Panc1 (cell line): ENCODE measurements around the gene DOCK1.

Experiments used
- CTCF ChIP-seq: fragments of 450-650 bp; IDR thresholded peaks from 2 replicates; pipeline ENCODE4 v1.5.1; 2017; ENCODE audit warnings: mild to moderate bottlenecking
- POLR2AphosphoS5 ChIP-seq: IDR thresholded peaks from 2 replicates; pipeline ENCODE4 v1.6.1; 2012; ENCODE audit warnings: mild to moderate bottlenecking, low read depth, low read length, moderate library complexity

GRCh38 chr10:127146661-127147060 is 241.4 kb downstream of the DOCK1 start:
- TF ChIP-seq CTCF: no peak
- no peak for TF ChIP-seq POLR2AphosphoS5
